Measurements from ENCODE around the gene NRP2.

GRCh38 chr2:205714789-205715720 lies 32.8 kb downstream of the NRP2 start:
- TF ChIP-seq EZH2phosphoT487 (IDR thresholded peaks at IDR 0.05; ENCODE audit: borderline replicate concordance, low read length): no peak
- TF ChIP-seq, protein P1, sequence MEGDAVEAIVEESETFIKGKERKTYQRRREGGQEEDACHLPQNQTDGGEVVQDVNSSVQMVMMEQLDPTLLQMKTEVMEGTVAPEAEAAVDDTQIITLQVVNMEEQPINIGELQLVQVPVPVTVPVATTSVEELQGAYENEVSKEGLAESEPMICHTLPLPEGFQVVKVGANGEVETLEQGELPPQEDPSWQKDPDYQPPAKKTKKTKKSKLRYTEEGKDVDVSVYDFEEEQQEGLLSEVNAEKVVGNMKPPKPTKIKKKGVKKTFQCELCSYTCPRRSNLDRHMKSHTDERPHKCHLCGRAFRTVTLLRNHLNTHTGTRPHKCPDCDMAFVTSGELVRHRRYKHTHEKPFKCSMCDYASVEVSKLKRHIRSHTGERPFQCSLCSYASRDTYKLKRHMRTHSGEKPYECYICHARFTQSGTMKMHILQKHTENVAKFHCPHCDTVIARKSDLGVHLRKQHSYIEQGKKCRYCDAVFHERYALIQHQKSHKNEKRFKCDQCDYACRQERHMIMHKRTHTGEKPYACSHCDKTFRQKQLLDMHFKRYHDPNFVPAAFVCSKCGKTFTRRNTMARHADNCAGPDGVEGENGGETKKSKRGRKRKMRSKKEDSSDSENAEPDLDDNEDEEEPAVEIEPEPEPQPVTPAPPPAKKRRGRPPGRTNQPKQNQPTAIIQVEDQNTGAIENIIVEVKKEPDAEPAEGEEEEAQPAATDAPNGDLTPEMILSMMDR (IDR thresholded peaks at IDR 0.05; ENCODE audit: low read depth, low read length, poor library complexity, severe bottlenecking): no peak

All from DOHH2 (cell line).